ENCODE measurements around the gene NHLRC3.

DNA sequence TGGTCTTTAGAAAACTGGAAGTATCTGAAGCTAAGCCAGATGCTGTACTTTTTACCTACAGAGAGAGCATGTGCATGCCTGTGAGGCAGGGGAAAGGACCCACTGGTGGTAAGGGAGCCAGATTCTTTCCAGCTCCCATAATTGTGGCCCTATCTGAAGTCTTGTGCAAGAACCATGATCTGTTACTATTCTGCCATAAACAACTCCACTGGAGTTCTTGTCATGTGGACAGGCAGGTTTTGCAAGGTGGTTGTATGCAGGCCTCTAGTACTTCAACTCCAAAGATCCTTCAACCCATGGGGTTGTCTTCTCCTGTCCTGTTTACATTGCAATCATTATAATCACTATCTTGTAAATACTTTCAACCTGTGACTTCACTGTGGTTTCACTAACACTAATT is 14.5 kb upstream of the NHLRC3 start:
- TF ChIP-seq, protein P1, sequence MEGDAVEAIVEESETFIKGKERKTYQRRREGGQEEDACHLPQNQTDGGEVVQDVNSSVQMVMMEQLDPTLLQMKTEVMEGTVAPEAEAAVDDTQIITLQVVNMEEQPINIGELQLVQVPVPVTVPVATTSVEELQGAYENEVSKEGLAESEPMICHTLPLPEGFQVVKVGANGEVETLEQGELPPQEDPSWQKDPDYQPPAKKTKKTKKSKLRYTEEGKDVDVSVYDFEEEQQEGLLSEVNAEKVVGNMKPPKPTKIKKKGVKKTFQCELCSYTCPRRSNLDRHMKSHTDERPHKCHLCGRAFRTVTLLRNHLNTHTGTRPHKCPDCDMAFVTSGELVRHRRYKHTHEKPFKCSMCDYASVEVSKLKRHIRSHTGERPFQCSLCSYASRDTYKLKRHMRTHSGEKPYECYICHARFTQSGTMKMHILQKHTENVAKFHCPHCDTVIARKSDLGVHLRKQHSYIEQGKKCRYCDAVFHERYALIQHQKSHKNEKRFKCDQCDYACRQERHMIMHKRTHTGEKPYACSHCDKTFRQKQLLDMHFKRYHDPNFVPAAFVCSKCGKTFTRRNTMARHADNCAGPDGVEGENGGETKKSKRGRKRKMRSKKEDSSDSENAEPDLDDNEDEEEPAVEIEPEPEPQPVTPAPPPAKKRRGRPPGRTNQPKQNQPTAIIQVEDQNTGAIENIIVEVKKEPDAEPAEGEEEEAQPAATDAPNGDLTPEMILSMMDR (conservative IDR thresholded peaks at IDR 0.05): no peak
- TF ChIP-seq ZFX (IDR thresholded peaks at IDR 0.05): no peak

All from C4-2B (cell line).